Mucosa of rectum (tissue), 2 donors: ENCODE data around the gene ZNF217.
"Not testable (repeated sequence)": the region's sequence is repeated elsewhere in the genome, so short reads cannot be mapped to it uniquely, and the experiment has no call there.

ENCODE experiments used
- H3K27ac ChIP-seq, 2 donors: one replicate each; pipeline ENCODE4 v1.7.0; 2013; ENCODE audit warnings: inconsistent platforms in 2 of 2, low read depth in 2 of 2, low read length in 2 of 2
- H3K27me3 ChIP-seq, 2 donors: one replicate each; pipeline ENCODE4 v1.7.0; 2013; ENCODE audit warnings: low read length in 2 of 2; ENCODE audit not compliant: control insufficient read depth in 2 of 2, insufficient read depth in 2 of 2
- H3K36me3 ChIP-seq, 2 donors: one replicate each; pipeline ENCODE4 v1.7.0; 2013; ENCODE audit warnings: low read length in 2 of 2; ENCODE audit not compliant: control insufficient read depth in 2 of 2, insufficient read depth in 2 of 2
- H3K4me1 ChIP-seq, 2 donors: one replicate each; pipeline ENCODE4 v1.7.0; 2013; ENCODE audit warnings: low read length in 2 of 2, mild to moderate bottlenecking in 1 of 2; ENCODE audit not compliant: control insufficient read depth in 2 of 2, insufficient read depth in 2 of 2
- H3K4me3 ChIP-seq, 2 donors: one replicate each; pipeline ENCODE4 v1.7.0; 2013; ENCODE audit warnings: low read length in 2 of 2
- H3K9ac ChIP-seq, 2 donors: one replicate each; pipeline ENCODE4 v1.7.0; 2013; ENCODE audit warnings: low read length in 2 of 2, low read depth in 1 of 2, mild to moderate bottlenecking in 1 of 2
- H3K9me3 ChIP-seq, 2 donors: one replicate each; pipeline ENCODE4 v1.7.0; 2013; ENCODE audit warnings: low read length in 2 of 2; ENCODE audit not compliant: control insufficient read depth in 2 of 2
- donor health status: healthy.
- donor health status: Normal muscosa, but diverticular disease.

ZNF217 gene

DNA sequence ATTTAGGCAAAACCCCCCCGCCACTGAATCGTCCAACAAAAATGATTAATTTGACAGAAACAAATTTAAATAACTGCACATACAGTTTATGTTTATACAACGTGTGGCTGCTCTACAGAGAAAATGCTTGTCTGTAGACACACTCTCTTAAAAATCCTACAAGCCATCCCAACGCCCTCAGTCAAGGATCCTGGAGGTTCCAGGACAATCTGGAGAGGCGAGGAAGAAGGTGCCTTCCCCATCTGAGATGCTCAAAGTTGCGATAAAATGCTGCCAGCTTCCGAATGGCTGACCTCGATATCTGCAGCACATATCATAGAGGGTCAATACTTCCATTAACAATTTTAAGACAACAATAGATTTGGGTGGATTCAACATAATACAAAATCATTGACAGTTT, 25.3 kb downstream of the ZNF217 start:
- Histone ChIP-seq H3K27me3 (no peaks in the 10 kb centered on the region), H3K4me3 (no peak overlapping the region), H3K4me1 (peaks cover 0 to 2% of the 10 kb centered on the region in 2 donors), H3K9ac (no peak overlapping the region), H3K27ac (no peak overlapping the region), H3K9me3 (no peaks in the 10 kb centered on the region), H3K36me3 (peaks cover 49 to 73% of the 10 kb centered on the region in 2 donors)

DNA sequence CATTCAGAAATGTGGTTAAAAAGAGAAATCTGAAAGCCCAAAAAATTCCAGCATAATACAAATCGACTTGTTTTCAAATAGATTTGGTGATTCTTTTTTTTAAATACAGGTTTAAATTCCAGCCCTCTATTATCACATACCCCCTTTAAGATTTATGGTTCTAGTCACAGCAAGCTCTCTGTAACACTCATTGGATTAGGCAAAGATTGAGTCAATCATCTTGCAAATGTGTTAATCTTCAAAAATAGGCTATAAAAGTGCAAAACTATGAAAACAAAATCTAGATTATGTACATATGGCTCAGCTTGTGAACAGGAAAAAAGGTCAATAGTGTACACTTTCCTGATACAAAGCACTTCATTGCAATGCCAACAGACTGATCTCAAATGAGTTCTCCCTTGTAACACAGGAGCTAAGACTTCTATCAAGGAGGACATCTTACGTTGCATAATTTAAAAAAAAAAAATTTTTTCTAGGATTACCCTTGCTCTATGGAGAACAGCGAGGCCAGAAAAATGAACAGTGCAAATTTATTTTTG, 26.2 kb downstream of the ZNF217 start:
- no peak overlapping the region for H3K4me3 ChIP-seq
- peaks cover 0 to 2% of the 10 kb centered on the region in 2 donors for H3K4me1 ChIP-seq
- H3K9me3 ChIP-seq, result no peaks in the 10 kb centered on the region
- H3K27ac ChIP-seq, result no peak overlapping the region
- peaks cover 42 to 65% of the 10 kb centered on the region in 2 donors for H3K36me3 ChIP-seq
- H3K9ac ChIP-seq, result no peak overlapping the region
- no peaks in the 10 kb centered on the region for H3K27me3 ChIP-seq

DNA sequence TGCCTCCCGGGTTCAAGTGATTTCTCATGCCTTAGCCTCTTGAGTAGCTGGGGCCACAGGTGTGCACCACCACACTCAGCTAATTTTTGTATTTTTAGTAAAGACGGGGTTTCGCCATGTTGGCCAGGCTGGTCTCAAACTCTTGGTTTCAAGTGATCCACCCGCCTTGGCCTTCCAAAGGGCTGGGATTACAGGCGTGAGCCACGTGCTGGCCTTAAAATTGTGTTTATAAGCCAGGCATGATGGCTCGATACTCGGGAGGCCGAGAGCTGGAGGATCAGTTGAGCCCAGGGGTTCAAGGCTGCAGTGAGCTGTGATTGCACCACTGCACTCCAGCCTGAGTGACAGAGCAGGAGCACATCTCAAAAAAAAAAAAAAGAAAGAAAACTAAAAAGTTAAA, 27.0 kb downstream of the ZNF217 start:
- not testable (repeated sequence) for H3K4me3 ChIP-seq, H3K9me3 ChIP-seq, H3K9ac ChIP-seq, H3K4me1 ChIP-seq, H3K27ac ChIP-seq, H3K27me3 ChIP-seq
- peaks cover 38 to 56% of the 10 kb centered on the region in 2 donors for H3K36me3 ChIP-seq

- Histone ChIP-seq H3K27me3 (no peaks in the 10 kb centered on the region), H3K36me3 (peaks cover 25 to 43% of the 10 kb centered on the region in 2 donors), H3K9me3 (no peaks in the 10 kb centered on the region), H3K27ac (no peak overlapping the region), H3K4me1 (no peaks in the 10 kb centered on the region), H3K9ac (no peak overlapping the region), H3K4me3 (no peak overlapping the region)
Measured at GRCh38 chr20:53565254-53565653, 28.4 kb downstream of the ZNF217 start.

DNA sequence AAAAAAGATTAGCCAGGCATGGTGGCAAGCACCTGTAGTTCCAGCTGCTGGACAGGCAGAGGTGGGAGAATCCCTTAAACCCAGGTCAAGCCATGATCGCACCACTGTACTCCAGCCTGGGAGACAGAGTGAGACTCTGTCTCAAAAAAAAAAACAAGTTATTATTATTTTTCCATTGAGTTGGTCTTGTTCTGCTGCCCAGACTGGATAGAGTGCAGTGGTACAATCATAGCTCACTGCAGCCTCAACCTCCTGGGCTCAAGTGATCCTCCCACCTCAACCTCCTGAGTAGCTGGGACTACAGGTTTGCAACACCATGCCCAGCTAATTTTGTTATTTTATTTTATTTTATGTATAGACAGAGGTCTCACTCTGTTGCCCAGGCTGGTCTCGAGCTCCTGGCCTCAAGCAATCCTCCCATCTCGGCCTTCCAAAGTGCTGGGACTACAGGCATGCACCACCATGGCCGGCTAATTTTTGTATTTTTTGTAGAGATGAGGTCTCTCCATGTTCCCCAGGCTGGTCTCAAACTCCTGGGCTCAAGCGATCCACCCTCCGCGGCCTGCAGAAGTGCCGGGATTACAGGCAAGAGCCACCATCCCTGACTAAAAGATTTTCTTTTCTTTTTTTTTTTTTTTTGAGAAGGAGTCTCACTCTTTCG, 31.4 kb downstream of the ZNF217 start:
- H3K4me3 ChIP-seq, result not testable (repeated sequence)

DNA sequence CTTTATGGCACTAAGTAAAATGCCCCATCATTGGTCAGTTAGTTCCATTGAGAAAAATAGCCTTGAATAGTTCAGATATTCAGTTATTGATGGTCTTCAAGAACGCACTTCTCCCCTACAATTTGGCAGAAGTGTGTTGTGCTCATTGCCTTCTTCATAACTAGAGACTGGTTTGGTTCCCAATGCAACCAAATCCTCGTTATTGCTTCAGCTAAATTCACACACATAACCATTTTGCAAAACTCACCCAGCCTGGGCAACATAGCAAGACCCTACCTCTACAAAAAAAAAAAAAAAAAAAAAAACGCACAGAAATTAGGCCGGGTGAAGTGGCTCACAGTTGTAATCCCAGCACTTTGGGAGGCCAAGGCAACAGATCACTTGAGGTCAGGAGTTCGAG, 32.1 kb downstream of the ZNF217 start:
- no peak overlapping the region for H3K9ac ChIP-seq
- H3K27ac ChIP-seq, result no peak overlapping the region
- H3K9me3 ChIP-seq, result no peaks in the 10 kb centered on the region
- no peaks in the 10 kb centered on the region for H3K27me3 ChIP-seq
- H3K4me1 ChIP-seq, result no peaks in the 10 kb centered on the region
- H3K36me3 ChIP-seq, result peaks cover 2 to 14% of the 10 kb centered on the region in 2 donors
- H3K4me3 ChIP-seq, result no peak overlapping the region

More for the DNA sequence above, 31.4 kb downstream of the ZNF217 start:
- not testable (repeated sequence) for H3K27me3 ChIP-seq, H3K9me3 ChIP-seq, H3K27ac ChIP-seq, H3K4me1 ChIP-seq, H3K9ac ChIP-seq
- H3K36me3 ChIP-seq, result peaks cover 2 to 18% of the 10 kb centered on the region in 2 donors

DNA sequence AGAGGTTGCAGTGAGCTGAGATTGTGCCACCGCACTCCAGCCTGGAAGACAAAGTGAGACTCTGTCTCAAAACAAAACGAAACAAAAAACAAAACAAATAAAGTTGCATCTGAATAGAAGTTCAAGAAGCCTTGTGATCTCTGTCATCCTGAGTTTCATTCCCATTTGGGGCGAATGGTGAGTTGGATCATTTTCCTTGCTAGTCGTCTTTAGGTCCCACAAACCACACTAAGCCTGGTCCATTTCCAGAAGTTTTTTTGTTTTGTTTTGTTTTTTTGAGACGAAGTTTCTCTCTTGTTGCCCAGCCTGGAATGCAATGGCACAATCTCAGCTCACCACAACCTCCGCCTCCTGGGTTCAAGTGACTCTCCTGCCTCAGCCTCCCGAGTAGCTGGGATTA, 33.8 kb downstream of the ZNF217 start:
- Histone ChIP-seq H3K27ac (no peak overlapping the region), H3K4me1 (no peaks in the 10 kb centered on the region), H3K4me3 (no peak overlapping the region), H3K9ac (no peak overlapping the region), H3K9me3 (no peaks in the 10 kb centered on the region), H3K27me3 (no peaks in the 10 kb centered on the region), H3K36me3 (peaks cover 1 to 2% of the 10 kb centered on the region in 2 donors)

DNA sequence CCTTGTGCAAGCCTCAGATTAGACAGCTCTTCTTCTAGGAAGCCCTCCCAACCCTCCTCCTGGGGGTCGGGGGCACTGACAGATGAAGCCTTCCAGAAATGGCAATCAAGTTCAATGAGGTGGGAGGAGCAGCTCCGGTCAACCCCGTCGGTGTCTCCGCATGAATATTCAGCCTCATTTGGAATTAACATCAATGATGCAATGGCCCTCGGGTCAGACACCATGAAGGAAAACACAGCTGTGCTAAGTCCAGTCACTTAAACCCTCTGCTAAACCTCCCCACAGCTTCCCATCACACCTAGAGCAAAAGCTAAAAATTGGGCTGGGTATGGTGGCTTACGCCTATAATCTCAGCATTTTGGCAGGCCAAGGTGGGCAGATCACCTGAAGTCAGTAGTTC, 36.5 kb downstream of the ZNF217 start:
- H3K27ac ChIP-seq, result no peak overlapping the region
- H3K9ac ChIP-seq, result no peak overlapping the region
- H3K9me3 ChIP-seq, result no peaks in the 10 kb centered on the region
- H3K27me3 ChIP-seq, result no peaks in the 10 kb centered on the region
- H3K4me3 ChIP-seq, result no peak overlapping the region
- H3K36me3 ChIP-seq, result peaks cover 0 to 2% of the 10 kb centered on the region in 2 donors
- no peaks in the 10 kb centered on the region for H3K4me1 ChIP-seq

DNA sequence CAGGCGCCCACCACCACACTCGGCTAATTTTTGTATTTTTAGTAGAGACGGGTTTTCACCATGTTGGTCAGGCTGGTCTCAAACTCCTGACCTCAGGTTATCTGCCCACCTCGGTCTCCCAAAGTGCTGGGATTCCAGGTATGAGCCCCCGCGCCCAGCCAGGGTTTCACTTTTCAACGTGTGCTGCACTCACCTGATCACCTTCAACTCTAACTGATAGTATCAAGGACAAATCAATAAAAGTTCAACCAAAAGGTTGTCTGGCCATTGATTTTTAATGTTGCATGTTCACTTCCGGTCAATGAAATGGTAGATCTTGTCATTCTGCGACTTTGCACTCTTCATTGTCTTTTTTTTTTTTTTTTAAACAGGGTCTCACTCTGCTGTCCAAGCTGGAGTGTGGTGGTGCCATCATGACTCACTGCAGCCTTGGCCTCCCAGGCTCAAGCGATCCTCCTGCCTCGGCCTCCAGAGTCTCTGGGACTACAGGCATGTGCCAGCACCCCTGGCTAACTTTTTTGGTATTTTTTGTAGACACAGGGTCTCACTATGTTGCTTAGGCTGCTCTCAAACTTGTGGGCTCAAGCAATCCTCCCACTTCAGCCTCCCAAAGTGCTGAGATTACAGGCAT, 37.3 kb downstream of the ZNF217 start:
- Histone ChIP-seq H3K4me1 (no peaks in the 10 kb centered on the region), H3K27ac (no peak overlapping the region), H3K4me3 (no peak overlapping the region), H3K9ac (no peak overlapping the region), H3K36me3 (peaks cover 0 to 2% of the 10 kb centered on the region in 2 donors), H3K9me3 (no peaks in the 10 kb centered on the region), H3K27me3 (no peaks in the 10 kb centered on the region)

DNA sequence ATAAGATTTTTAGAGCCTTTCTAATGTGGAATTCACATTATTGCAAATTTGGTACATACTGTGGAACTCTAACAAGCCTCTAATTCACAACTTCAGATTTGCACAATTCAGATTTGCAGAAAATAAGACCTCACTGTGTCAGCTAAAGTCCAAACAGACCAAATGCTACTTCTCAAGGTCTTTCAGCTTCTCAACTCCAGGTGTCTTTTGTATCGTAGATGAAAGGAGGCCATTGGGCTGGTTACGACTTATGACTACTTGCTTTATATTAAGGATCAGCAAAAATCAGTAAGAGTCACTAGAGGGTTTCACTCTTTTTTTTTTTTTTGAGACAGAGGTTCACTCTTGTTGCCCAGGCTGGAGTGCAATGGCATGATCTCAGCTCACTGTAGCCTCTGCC, 37.8 kb downstream of the ZNF217 start:
- no peaks in the 10 kb centered on the region for H3K4me1 ChIP-seq
- H3K27ac ChIP-seq, result no peak overlapping the region
- H3K27me3 ChIP-seq, result no peaks in the 10 kb centered on the region
- H3K36me3 ChIP-seq, result peaks cover 0 to 2% of the 10 kb centered on the region in 2 donors
- no peak overlapping the region for H3K9ac ChIP-seq
- H3K9me3 ChIP-seq, result no peaks in the 10 kb centered on the region
- H3K4me3 ChIP-seq, result no peak overlapping the region
